Fibroblast of skin of left quadriceps (primary cell): ENCODE data around the gene NAA15.
"Not testable (repeated sequence)": the region's sequence is repeated elsewhere in the genome, so short reads cannot be mapped to it uniquely, and the experiment has no call there.

ENCODE experiments used
- DNase-seq, 2 experiments: peaks; one replicate each; pipeline ENCODE4 v3.0.0-alpha.2; 2013; ENCODE audit warnings: low read depth in 2 of 2

The NAA15 gene

GRCh38 chr4:139451997-139452396 is 150.7 kb downstream of the NAA15 start:
- no peak for DNase-seq

GRCh38 chr4:139453041-139453370 is 151.7 kb downstream of the NAA15 start:
- DNase-seq: peak in 1 of 2 experiments; percentile 36

DNA sequence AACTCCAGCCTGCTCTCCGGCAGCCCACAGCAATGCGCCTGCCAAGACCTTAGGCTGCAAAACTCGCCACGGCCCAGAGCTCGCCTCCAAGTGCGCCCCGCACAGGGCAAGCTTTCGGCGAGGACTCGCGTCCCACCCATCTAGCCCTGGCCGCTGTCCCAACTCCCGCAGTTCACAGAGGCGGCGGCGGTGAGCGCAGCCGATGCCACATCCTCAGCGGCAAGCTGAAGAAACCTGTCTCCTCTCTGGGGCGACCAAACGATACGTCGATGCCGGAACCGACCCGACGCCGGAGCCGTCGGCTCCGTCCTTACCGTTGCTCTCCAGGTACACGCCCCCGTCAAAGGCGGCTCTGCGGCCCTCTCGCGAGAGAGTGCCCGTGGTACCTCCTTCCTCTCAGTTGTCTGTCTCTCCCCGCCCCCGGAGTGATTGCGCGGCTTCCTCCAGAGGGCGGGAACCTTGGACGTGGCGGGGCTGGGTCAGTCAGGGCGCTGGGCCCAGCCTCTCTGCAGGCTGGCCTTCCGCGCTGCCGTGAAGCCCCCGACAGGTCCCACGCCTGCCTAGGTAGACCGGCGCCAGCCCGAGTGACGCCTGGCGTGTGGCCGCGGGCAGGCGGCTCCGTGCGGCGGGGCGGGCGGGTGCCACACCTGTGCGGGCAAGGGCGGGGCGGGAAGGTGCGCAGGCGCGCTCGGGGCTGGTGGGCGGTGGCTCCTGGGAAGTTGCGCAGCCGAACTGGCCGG is 152.2 kb downstream of the NAA15 start:
- peak; percentile 95 to 97 for DNase-seq

GRCh38 chr4:139454111-139455045 is 153.1 kb downstream of the NAA15 start, which contains the start of gene RAB33B:
TSS of gene RAB33B (plus strand) at chr4:139454121. CDS start at chr4:139454196, 75 bp downstream.
- peak in 1 of 2 experiments; percentile 81 for DNase-seq

GRCh38 chr4:139455126-139455538 is 153.8 kb downstream of the NAA15 start:
- DNase-seq: no peak

- DNase-seq: no peak
These were observed 156.0 kb downstream of the NAA15 start for GRCh38 chr4:139457318-139457717.

DNA sequence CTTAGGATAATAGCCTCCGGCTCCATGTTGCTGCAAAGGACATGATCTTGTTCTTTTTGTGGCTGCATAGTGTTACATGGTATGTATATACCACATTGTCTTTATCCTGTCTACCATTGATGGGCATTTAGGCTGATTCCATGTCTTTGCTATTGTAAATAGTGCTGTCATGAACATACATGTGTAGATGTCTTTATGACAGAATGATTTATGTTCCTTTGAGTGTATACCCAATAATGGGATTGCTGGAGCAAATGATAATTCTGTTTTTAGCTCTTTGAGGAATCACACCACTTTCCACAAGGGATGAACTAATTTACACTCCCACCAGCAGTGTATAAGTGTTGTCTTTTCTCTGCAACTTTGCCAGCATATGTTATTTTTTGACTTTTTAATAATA is 157.2 kb downstream of the NAA15 start:
- DNase-seq: no peak

DNA sequence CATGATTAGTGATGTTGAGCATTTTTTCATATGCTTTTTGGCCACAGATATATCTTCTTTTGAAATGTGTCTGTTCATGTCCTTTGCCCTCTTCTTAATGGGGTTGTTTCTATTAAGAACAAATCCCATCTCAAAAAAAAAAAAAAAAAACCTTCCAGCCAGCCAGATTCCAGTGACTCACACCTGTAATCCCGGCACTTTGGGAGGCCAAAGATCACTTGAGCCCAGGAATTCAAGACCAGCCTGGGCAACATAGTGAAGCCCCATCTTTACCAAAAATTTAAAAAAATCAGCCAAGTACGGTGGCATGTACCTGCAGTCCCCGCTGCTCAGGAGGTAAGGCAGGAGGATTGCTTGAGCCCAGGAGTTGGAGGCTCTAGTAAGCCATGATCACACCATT is 157.7 kb downstream of the NAA15 start:
- DNase-seq: no peak

DNA sequence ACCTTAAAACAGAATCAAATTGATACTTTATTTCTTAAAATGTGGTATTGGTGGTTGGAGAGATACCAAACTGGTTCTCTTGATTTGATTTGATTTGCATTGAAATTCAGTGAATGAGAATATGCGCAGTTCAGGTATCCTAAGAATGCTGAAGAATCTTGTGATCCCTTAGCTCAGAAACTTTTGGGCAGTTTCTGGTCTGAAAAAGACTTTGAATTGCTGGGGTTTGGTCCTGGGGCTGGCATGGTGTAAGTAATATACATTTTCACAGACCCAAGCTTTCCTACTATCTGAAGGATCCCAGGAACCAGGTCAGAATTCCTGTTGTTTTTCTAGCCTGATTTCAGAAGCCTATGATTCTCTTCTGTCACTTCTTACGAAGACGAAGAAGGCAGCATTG is 159.3 kb downstream of the NAA15 start:
- no peak for DNase-seq

DNA sequence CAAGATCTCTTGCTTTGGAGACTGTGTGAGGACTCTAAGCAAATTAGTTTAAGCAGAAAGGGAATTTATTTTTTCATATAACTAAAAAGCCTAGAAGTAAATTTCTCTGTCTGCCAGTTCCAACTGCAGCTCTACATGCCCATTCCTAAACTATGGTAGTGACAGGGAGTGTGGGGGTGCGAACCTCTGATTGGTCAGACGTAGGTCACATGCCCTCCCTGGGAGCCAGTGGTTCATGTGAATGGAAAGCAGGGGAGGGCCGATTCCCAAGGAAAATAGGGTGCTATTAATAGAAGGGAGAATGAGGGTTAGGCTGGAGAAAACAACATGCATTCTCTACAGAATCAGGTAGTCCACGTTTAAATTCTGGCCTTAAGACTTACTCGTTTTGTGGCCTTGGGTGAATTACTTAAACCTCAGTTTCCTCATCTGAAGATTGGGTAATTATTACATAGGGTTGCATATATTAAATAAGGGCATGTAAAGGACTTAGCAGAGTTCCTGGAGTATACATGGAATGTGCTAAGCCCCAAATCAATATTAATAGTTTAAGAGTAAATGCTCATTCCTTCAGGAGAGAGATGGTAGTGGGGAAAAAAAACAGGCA is 159.8 kb downstream of the NAA15 start:
- no peak for DNase-seq

GRCh38 chr4:139464512-139464911 is 163.2 kb downstream of the NAA15 start:
- DNase-seq: not testable (repeated sequence)

DNA sequence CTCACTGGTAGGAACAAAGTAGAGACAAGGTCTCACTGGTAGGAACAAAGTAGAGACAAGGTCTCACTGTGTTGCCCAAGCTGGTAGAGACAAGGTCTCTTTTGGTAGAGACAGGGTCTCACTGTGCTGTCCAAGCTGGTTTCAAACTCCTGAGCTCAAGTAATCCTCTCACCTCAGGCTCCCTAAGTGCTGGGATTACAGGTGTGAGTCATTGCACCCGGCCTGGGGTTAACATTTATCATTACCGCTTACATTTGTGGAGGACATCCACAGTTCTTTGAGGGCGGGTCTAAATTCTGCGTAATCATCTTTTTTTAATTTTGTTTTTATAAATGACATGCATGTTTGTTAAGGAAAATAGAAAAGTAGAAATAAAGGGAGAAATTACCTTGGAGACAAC is 164.6 kb downstream of the NAA15 start:
- DNase-seq: no peak

- DNase-seq: not testable (repeated sequence)
These were observed 167.5 kb downstream of the NAA15 start for GRCh38 chr4:139468756-139469155.

- no peak for DNase-seq
These were observed 167.9 kb downstream of the NAA15 start for GRCh38 chr4:139469216-139469615.
